Measurements from ENCODE around the gene MAGI1.

MAGI1 gene

DNA sequence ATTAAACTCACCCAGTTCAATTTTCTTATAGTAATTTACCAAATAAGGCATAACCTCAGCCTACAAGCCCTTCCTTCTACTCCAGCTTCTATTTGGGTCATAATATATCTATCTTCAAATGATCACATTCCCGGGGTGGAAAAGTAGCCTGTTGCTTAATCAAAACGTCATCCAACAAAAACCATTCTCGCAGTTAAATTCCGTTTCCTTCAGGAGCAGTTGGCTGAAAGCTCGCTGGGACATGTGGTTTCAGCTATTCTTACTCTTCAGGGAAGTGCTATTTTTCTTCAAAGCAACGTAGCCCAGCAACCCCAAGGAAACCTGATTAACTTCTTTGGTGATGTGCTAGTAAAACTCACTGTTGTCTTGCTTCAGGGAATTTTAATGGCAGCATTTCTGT lies 59.6 kb downstream of the MAGI1 start:
- DNase-seq (ENCODE audit: extremely low spot score, insufficient read length, low read depth) (no peak), FAIRE-seq (no peak)

GRCh38 chr3:65978116-65978515 lies 60.6 kb downstream of the MAGI1 start:
- DNase-seq (ENCODE audit: extremely low spot score, insufficient read length, low read depth): no peak
- no peak for FAIRE-seq

DNA sequence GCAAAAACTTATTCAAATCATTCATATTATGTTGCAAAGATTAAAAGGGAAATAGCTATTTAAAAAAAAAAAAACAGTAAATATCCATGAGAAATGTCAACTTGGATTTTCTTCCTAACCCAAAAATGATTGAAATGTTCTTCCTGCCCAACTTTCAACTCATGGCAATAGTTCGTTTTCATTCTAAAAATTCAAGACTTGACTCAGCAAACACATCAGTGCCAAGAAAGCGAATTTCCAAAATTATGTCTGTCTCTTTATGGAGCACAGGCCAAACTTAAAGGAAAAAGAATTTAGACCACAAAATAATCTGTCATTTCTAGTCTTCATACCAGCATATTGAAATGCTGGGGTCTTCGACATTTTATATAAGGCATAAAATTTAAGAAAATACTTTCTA lies 63.7 kb downstream of the MAGI1 start:
- FAIRE-seq: no peak
- DNase-seq (ENCODE audit: extremely low spot score, insufficient read length, low read depth): no peak

DNA sequence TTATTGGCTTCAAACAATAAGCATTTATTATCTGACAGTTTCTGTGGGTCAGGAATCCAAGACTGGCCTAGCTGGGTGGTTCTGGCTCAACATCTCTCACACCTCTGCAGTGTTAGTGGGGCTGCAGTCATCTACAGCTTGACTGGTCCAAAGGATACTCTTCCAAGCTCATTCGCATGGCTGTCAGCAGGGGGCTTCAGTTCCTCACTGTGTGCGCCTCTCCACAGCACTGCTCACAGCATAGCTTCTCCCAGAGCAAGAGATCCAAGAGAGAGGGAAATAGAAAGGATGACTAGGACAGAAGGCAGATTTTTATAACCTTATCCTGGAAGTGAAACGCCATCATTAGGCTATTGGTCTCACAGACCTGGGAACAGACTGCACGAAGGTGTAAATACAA lies 64.2 kb downstream of the MAGI1 start:
- FAIRE-seq: no peak
- DNase-seq (ENCODE audit: extremely low spot score, insufficient read length, low read depth): no peak

DNA sequence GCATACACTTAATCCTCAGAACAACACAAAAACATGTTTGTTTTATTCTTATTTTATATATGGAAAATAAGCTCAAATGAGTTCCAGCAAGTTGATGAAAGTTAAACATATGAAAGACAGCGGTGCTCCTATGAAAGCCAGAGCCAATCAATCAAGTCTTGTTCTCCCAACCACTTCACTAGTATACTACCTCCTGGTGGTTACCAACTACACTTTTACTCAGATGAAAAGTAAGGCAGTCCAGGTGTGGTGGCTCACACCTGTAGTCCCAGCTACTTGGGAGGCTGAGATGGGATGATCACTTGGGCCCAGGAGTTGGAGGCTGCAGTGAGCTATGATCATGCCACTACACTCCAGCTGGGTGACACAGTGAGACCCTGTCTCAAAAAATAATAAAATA lies 66.0 kb downstream of the MAGI1 start:
- DNase-seq (ENCODE audit: extremely low spot score, insufficient read length, low read depth) (no peak), FAIRE-seq (no peak)

DNA sequence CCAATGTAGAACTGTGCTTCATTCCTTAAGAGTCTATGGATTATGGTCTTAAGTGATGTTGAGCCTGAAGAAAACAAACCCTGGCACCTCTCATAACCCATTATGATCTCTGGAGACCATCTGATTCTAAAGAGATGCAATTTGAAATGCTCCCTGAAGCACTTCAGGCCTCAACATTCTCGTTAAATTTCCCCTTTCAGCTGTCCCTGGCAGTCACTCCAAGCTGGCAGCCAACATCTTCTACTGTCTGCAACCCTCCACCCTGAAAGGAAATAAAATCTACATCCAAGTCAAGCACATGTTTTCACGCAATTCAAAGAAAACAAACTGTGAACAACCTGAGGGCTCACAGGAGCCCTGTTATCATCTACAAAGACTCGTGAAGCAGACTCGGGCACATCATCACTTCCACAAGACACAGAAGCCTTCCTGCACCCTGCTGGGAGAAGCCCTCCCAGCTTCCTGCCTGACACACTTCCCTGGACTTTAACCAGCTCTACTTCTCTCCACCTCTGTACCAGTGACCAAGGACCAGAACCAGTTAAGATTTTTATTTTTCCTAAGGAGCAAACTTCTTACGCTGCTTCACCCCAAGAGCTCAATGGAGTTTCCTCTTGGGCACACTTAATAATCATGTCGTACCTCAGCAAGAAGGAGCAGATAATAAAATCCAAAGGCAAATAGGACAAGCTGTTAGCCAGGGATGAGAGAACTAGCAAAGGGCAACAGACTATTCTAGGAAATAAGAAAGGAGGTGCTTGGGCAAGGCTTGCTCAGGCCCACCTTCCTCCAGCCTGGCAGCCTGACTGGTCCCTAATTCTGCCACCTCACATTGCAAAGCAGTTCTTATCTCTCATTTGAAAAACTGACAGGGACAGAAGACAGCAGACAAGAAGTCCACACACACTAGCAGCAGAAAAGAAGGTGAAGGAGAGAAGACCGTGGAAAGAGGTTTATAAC lies 67.1 kb downstream of the MAGI1 start:
- DNase-seq (ENCODE audit: extremely low spot score, insufficient read length, low read depth): no peak
- no peak for FAIRE-seq

DNA sequence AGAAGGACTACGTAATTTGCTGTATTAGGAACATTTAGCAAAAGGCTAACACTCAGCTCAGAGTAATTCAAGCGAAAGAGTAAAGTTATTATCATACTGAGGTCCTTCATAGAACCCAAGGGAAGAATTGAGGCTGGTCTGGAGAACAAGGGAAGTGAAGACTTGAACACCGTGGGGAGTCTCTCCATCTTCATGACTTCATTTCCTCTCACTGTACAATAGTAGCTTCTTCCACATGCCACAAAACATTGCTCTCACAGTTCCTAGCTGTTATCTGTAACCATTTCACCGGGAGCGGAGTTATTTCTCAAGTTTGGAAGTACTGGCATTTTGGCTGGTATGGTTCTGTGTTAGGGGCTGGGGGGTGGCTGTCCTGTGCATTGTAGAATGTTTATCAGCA lies 69.7 kb downstream of the MAGI1 start:
- FAIRE-seq (no peak), DNase-seq (ENCODE audit: extremely low spot score, insufficient read length, low read depth) (no peak)

DNA sequence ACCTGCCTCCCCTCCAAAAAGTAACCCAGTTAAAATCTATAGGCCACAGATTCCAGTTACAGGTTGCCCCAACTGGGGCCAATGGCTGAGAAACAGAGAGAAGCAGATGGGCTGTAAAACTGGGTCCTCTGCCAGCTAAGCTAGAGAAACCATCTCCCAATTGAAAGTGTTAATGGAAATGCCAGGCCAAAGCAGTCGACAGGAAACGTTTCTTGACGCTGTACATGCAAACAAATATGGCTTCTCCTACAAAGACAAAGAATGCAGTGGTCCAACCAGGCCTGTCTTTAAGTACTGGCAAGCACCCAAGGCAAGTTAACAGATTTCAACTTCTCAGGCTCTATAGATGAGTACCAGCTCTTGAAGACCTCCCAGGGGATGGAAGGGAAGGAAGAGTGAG lies 71.3 kb downstream of the MAGI1 start:
- no peak for DNase-seq (ENCODE audit: extremely low spot score, insufficient read length, low read depth)

GRCh38 chr3:65964838-65965237 lies 73.9 kb downstream of the MAGI1 start:
- FAIRE-seq: no peak
- no peak for DNase-seq (ENCODE audit: extremely low spot score, insufficient read length, low read depth)

More for the DNA sequence above, 71.3 kb downstream of the MAGI1 start:
- FAIRE-seq: no peak

DNA sequence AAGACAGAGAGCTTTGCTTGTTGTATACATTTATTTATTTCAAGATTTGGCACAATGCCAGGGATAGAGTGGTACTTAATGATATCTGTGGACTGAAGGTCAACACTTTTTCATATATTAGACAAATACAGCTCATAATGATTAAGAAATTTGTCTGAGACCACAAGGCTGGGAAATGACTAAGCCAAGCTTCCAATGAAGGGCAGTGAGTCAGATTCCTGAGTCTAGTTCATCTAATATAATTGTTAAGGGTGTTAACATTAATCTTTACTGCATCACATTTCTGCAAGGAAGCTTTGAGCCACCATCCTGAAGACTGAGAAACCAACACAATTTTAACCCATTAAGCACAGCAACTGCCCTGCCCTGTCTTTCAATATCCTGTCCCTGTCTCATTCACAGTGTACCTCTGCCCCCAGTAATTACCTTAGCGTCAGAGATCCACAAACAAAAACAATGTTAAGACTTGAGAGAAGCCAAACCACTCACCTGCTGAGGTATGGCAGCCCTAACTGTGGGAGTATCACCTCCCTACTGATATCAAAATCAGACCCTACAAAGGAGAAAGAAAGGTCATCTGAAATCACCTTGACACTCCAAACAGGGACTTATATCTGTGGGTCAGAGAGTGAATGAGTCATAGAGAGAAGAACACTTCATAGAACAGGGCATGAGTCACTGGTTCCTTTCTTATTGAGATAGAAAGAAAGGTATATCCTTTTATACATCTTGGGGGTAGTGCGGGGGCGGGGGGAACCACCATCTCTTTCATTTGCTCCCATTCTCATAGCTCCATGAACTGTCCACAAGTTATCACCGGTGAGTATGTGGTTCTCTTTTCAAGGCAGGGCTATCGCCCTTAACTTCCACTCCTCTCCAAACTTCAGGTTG lies 74.7 kb downstream of the MAGI1 start:
- peak; percentile 59 for FAIRE-seq
- peak; percentile 23 for DNase-seq (ENCODE audit: extremely low spot score, insufficient read length, low read depth)

DNA sequence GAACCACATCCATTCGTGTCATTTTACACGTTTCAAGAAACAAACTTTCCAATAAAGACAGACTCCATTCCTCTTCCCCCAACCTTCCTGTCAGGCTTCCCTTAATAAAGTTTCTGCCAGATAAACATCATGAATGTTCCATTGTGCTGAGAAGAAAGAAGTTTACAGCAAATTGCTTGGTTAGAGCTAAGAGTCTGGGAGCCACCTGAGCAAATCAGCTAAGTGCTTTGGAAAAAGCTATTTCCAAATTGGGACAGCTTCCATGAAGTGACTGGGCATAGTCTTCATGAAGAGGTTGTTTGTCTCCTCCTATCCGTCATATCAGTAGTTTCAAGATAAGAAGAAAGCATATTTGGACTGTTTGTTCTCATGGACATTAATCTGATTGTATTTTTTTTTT lies 77.0 kb downstream of the MAGI1 start:
- FAIRE-seq (no peak), DNase-seq (ENCODE audit: extremely low spot score, insufficient read length, low read depth) (no peak)

GRCh38 chr3:65961128-65961527 lies 77.6 kb downstream of the MAGI1 start:
- FAIRE-seq (no peak), DNase-seq (ENCODE audit: extremely low spot score, insufficient read length, low read depth) (no peak)

- no peak for FAIRE-seq
- DNase-seq (ENCODE audit: extremely low spot score, insufficient read length, low read depth): no peak
Observed at GRCh38 chr3:65960087-65960486, 78.6 kb downstream of the MAGI1 start.

- FAIRE-seq (no peak), DNase-seq (ENCODE audit: extremely low spot score, insufficient read length, low read depth) (no peak)
Observed at GRCh38 chr3:65958216-65958615, 80.5 kb downstream of the MAGI1 start.

GRCh38 chr3:65955792-65956477 lies 82.8 kb downstream of the MAGI1 start:
- no peak for DNase-seq (ENCODE audit: extremely low spot score, insufficient read length, low read depth)
- FAIRE-seq: no peak

- FAIRE-seq (no peak), DNase-seq (ENCODE audit: extremely low spot score, insufficient read length, low read depth) (no peak)
Observed at GRCh38 chr3:65953881-65954733, 84.6 kb downstream of the MAGI1 start.

- DNase-seq (ENCODE audit: extremely low spot score, insufficient read length, low read depth): no peak
Observed at GRCh38 chr3:65953301-65953812, 85.4 kb downstream of the MAGI1 start.

GRCh38 chr3:65952842-65953241 lies 85.9 kb downstream of the MAGI1 start:
- FAIRE-seq (no peak), DNase-seq (ENCODE audit: extremely low spot score, insufficient read length, low read depth) (no peak)

More at GRCh38 chr3:65953301-65953812, 85.4 kb downstream of the MAGI1 start:
- FAIRE-seq: no peak

DNA sequence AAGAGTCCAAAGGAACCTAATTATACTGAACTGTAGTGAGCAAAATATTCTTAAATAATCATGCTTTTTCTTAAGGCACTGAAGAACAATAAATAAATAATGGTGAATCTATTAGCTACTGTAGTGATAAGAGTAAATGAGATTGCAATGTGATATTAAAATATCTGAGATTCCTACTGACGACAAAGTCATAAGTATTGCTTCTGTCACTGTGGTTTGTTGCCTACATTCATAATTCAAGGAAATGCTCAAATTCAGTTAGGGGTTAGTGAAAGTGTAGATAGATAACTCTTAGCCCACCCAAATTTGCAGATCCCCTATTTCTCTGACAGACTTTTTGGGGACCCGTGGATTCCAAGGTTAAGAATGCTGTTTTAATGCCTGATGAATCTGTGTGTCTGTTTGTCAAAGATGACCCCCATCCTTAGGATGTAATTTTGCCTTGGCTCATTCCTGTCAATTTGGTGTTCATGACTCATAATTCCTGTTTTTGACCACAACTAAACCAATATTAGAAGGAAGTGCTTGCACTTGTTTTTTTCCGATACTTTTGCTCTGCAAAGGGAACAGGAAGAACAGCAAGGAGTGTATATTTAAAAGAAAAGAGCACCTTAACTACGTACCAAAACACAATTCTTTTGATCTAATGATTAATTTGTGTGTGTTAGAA lies 86.7 kb downstream of the MAGI1 start:
- DNase-seq (ENCODE audit: extremely low spot score, insufficient read length, low read depth): no peak
- FAIRE-seq: no peak
